H1 (cell line): ENCODE results near the gene RTN4IP1. TPM values are rescaled to one million over a fixed set of nuclear protein-coding genes. Genes with fewer than 3 reads are reported as not detected.

Experiments
- ATF3 ChIP-seq: IDR thresholded peaks from 2 replicates; pipeline ENCODE4 v1.6.1; 2011; ENCODE audit warnings: low read depth, mild to moderate bottlenecking, low read length; ENCODE audit not compliant: insufficient read depth
- CBX8 ChIP-seq: fragments of 300-800, 300-1000 bp; sonication (generic); IDR thresholded peaks from 2 replicates; pipeline ENCODE4 v1.7.1; 2016; ENCODE audit warnings: low read depth, low read length, borderline replicate concordance
- polyA plus RNA-seq, 7 experiments: library from polyadenylated mRNA; depleted of rRNA in 3 of 7; stranded (reverse) in 5 of 7; unstranded in 2 of 7; fragments of >200 nt in 5 of 7; fragments of 200-250 nt in 2 of 7; gene quantifications; 1 replicate in 5 of 7; 2 replicates in 1 of 7; 4 replicates in 1 of 7; pipeline versions ENCODE4 v1.2.1 to v1.2.3, GENCODE V29; 2011 to 2013; ENCODE audit warnings: missing spikeins in 2 of 7, mixed read lengths in 2 of 7
- total RNA-seq: library from RNA; stranded (reverse); fragmentation: NEBNext Ultra II Directional; extraction: Animal tissue kit (Norgen Biotek cat#: 25700); gene quantifications from 2 replicates; pipeline ENCODE4 v1.2.1, GENCODE V29; 2021

RTN4IP1 gene
- total and polyA plus RNA-seq, 2 of the 8 experiments (the other 6 are each of a cell fraction or from before 2014, with no cell fraction given) = 14.6 to 19.5 TPM

GRCh38 chr6:106574741-106575458 is 54.4 kb downstream of the RTN4IP1 start (continued):
- no peak for TF ChIP-seq CBX8
- no peak for TF ChIP-seq ATF3
